ENCODE measurements around the gene HTT-AS. TPM values are rescaled to one million over a fixed set of nuclear protein-coding genes. Genes with fewer than 3 reads are reported as not detected.

HTT-AS gene
- total RNA-seq, 6 donors from 2014 or later = not detected

- no peaks in the 10 kb centered on the region for H3K27me3 ChIP-seq
- peak overlapping the region; percentile 85 to 96 (median 92) for H3K27ac ChIP-seq
- ATAC-seq (ENCODE audit: low FRiP score in 2 of 2) = peak in 1 of 2 donors; percentile 50
- H3K9me3 ChIP-seq = no peaks in the 10 kb centered on the region
- H3K4me3 ChIP-seq = peak overlapping the region; percentile 69 to 99 (median 94)
- H3K36me3 ChIP-seq = no peaks in the 10 kb centered on the region
- H3K4me1 ChIP-seq = peaks cover 20 to 53% (median 23%) of the 10 kb centered on the region in 4 donors
- WGBS, 2 donors = 0 to 2% methylated on average over 13 to 29 of the region's 60 CpGs
- DNase-seq = peak; percentile 80 to 86
- no peak for TF ChIP-seq EP300 (IDR thresholded peaks at IDR 0.05)
- TF ChIP-seq POLR2A (IDR thresholded peaks at IDR 0.05) = peak in 3 of 4 donors; percentile 54 to 67 (median 64)
- no peak for TF ChIP-seq CTCF (IDR thresholded peaks at IDR 0.05)
- TF ChIP-seq POLR2AphosphoS5 (IDR thresholded peaks at IDR 0.05) = peak in 1 of 2 donors; percentile 78
These were observed 711 bp upstream of the HTT-AS start for GRCh38 chr4:3074846-3075651.

GRCh38 chr4:3073158-3074077 is 920 bp downstream of the HTT-AS start:
- no peak for DNase-seq
- no peaks in the 10 kb centered on the region for H3K36me3 ChIP-seq
- peak in 1 of 2 donors; percentile 1 for ATAC-seq (ENCODE audit: low FRiP score in 2 of 2)
- peaks cover 20 to 40% (median 23%) of the 10 kb centered on the region in 4 donors for H3K4me1 ChIP-seq
- H3K27me3 ChIP-seq = no peaks in the 10 kb centered on the region
- H3K27ac ChIP-seq = peak overlapping the region; percentile 48 to 93 (median 76)
- H3K9me3 ChIP-seq = no peaks in the 10 kb centered on the region
- TF ChIP-seq POLR2A (IDR thresholded peaks at IDR 0.05) (peak in 1 of 4 donors; percentile 38), EP300 (IDR thresholded peaks at IDR 0.05) (no peak), POLR2AphosphoS5 (IDR thresholded peaks at IDR 0.05) (peak; percentile 25 to 35)
- H3K4me3 ChIP-seq = peak overlapping the region; percentile 43 to 96 (median 81)
- WGBS, 2 donors = 35 to 53% methylated on average over 3 to 8 of the region's 54 CpGs

DNA sequence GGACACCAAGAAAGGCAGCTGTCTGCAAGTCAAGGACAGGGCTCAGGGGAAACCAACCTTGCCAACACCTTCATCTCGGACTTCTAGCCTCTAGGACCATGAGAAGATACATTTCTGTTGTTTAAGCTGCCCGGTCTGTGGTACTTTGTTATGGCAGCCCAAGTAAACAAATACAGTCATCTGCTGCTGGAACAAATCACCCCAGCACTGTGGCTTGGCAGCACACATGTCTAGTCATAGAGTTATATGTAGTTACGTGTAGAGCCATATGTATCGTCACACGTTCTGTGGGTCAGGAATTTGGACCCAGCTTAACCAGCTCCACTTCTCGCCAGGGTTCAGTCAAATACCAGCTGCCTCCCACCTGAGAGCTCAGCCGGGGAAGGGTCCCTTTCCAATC is 2.5 kb downstream of the HTT-AS start:
- Histone ChIP-seq H3K27me3 (no peaks in the 10 kb centered on the region), H3K27ac (no peak overlapping the region), H3K4me3 (no peak overlapping the region), H3K36me3 (no peaks in the 10 kb centered on the region), H3K4me1 (peaks cover 15 to 27% (median 20%) of the 10 kb centered on the region in 4 donors), H3K9me3 (no peaks in the 10 kb centered on the region)
- TF ChIP-seq POLR2A (IDR thresholded peaks at IDR 0.05) = no peak
- no peak for TF ChIP-seq POLR2AphosphoS5 (IDR thresholded peaks at IDR 0.05)
- TF ChIP-seq CTCF (IDR thresholded peaks at IDR 0.05) = no peak
- no peak for TF ChIP-seq EP300 (IDR thresholded peaks at IDR 0.05)
- no peak for ATAC-seq (ENCODE audit: low FRiP score in 2 of 2)
- 84 to 93% methylated on average over 7 of the region's 7 CpGs for WGBS, 2 donors
- DNase-seq = no peak

DNA sequence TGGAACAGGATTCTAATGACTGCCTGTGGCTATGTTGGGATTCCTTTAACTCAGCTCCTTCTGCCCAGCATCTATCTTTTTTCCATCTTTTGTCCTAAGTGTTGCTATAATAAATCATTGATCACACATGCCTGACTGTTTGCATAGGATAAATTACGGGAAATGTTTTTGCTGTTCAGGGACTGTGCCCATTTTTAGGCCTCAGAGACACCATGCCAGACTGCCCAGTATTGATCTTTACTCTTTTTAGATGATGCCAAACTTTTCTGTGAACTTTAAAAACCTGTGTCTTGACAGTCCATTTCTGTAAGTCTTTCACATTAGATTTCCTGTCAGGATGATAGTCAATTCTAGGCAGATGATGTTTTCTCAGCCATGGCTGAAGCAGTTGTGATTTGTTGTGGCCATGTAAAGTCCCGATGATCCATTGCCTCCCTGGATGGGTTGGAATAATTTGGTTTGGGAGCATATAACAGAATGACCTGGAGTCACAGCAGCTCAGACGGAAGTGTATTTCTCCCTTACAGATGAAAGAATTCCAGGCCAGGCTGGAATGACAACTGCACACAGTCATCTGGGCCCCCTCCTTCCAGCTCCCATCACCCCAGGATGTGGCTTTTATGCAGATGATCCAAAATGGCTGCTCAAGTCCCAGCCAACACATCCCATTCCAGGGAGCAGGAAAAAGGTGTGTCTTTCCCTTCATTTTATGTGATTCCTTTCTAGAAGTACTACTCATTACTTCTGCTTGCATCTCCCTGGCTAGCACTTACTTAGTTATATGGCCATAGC is 3.4 kb downstream of the HTT-AS start:
- peak overlapping the region in 1 of 4 donors; percentile 12 for H3K27ac ChIP-seq
- WGBS, 2 donors = 88 to 89% methylated on average over 3 of the region's 3 CpGs
- H3K4me3 ChIP-seq = no peak overlapping the region
- H3K4me1 ChIP-seq = peaks cover 8 to 18% (median 12%) of the 10 kb centered on the region in 4 donors
- no peaks in the 10 kb centered on the region for H3K27me3 ChIP-seq
- TF ChIP-seq EP300 (IDR thresholded peaks at IDR 0.05) (no peak), POLR2AphosphoS5 (IDR thresholded peaks at IDR 0.05) (no peak), POLR2A (IDR thresholded peaks at IDR 0.05) (no peak), CTCF (IDR thresholded peaks at IDR 0.05) (no peak)
- DNase-seq = no peak
- no peaks in the 10 kb centered on the region for H3K9me3 ChIP-seq
- H3K36me3 ChIP-seq = no peaks in the 10 kb centered on the region
- ATAC-seq (ENCODE audit: low FRiP score in 2 of 2) = no peak
